Measurements from ENCODE around the gene MS4A8.

DNA sequence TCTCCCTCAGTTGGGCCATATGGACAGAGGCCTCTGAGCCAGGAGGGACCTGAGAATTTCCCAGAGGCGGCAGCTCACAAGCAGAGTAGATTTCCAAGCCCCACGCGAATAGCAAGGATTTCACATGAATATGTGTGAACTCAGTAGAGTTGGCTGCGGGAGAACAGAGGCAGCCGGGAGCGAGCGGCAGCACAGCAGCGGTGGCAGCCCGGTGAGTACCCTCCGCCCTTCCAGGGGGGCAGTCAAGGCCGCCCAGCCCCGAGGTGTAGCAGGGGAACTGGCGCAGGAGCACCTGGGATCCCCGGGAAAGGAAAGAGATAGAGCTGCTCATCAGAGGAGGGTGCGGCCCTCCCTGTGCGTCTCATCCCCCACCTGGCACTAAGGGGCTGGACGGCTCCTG, 48.8 kb downstream of the MS4A8 start:
- TF ChIP-seq, protein P1, sequence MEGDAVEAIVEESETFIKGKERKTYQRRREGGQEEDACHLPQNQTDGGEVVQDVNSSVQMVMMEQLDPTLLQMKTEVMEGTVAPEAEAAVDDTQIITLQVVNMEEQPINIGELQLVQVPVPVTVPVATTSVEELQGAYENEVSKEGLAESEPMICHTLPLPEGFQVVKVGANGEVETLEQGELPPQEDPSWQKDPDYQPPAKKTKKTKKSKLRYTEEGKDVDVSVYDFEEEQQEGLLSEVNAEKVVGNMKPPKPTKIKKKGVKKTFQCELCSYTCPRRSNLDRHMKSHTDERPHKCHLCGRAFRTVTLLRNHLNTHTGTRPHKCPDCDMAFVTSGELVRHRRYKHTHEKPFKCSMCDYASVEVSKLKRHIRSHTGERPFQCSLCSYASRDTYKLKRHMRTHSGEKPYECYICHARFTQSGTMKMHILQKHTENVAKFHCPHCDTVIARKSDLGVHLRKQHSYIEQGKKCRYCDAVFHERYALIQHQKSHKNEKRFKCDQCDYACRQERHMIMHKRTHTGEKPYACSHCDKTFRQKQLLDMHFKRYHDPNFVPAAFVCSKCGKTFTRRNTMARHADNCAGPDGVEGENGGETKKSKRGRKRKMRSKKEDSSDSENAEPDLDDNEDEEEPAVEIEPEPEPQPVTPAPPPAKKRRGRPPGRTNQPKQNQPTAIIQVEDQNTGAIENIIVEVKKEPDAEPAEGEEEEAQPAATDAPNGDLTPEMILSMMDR (conservative IDR thresholded peaks at IDR 0.05) = no peak
- TF ChIP-seq ZFX (IDR thresholded peaks at IDR 0.05) = no peak

Measured in C4-2B (cell line).